Neural cell (in vitro differentiated cells): ENCODE measurements around the gene FGFBP2. TPM values are rescaled to one million over a fixed set of nuclear protein-coding genes. Genes with fewer than 3 reads are reported as not detected.

Experiments used
- H2AFZ ChIP-seq: fragments of 200-600, 300-800 bp; sonication (generic), shearing (Covaris generic); 2 replicates; pipeline ENCODE4 v1.6.0; 2014; ENCODE audit warnings: low read depth, mild to moderate bottlenecking, antibody characterized with exemption, low read length, moderate library complexity
- H3F3A ChIP-seq: fragments of 200-600 bp; shearing (Covaris generic); 2 replicates; pipeline ENCODE4 v1.6.1; 2016; ENCODE audit warnings: mild to moderate bottlenecking, moderate library complexity, mixed read lengths, antibody characterized with exemption, low read length; ENCODE audit not compliant: insufficient read depth, poor library complexity, severe bottlenecking
- H3K27ac ChIP-seq: fragments of 200-600, 300-800 bp; sonication (generic), shearing (Covaris generic); 2 replicates; pipeline ENCODE4 v1.5.1; 2014; ENCODE audit warnings: mild to moderate bottlenecking, low read length, moderate library complexity
- H3K27me3 ChIP-seq: fragments of 300-800, 200-600 bp; sonication (generic), shearing (Covaris generic); 2 replicates; pipeline ENCODE4 v1.6.0; 2014; ENCODE audit warnings: mild to moderate bottlenecking, low read depth, low read length, moderate library complexity; ENCODE audit not compliant: insufficient read depth
- H3K36me3 ChIP-seq: fragments of 300-800, 200-600 bp; sonication (generic), shearing (Covaris generic); 2 replicates; pipeline ENCODE4 v1.5.1; 2014; ENCODE audit warnings: mild to moderate bottlenecking, antibody characterized with exemption, low read length, moderate library complexity; ENCODE audit not compliant: insufficient read depth
- H3K4me2 ChIP-seq: fragments of 300-800, 200-600 bp; sonication (generic), shearing (Covaris generic); 2 replicates; pipeline ENCODE4 v1.6.0; 2014; ENCODE audit warnings: mild to moderate bottlenecking, low read length
- H3K4me3 ChIP-seq: fragments of 300-800, 200-600 bp; sonication (generic), shearing (Covaris generic); 2 replicates; pipeline ENCODE4 v1.5.1; 2014; ENCODE audit warnings: mild to moderate bottlenecking, low read length, moderate library complexity
- H3K79me2 ChIP-seq: fragments of 200-600 bp; shearing (Covaris generic); replicated peaks from 2 replicates; pipeline ENCODE4 v1.6.0; 2014; ENCODE audit warnings: mild to moderate bottlenecking, low read length, moderate library complexity; ENCODE audit not compliant: insufficient read depth
- H3K9ac ChIP-seq: fragments of 300-800, 200-600 bp; sonication (generic), shearing (Covaris generic); 2 replicates; pipeline ENCODE4 v1.6.1; 2016; ENCODE audit warnings: mild to moderate bottlenecking, low read length, mixed read lengths
- H3K9me2 ChIP-seq: fragments of 200-600 bp; shearing (Covaris generic); 2 replicates; pipeline ENCODE4 v1.6.1; 2016; ENCODE audit warnings: mild to moderate bottlenecking, low read length, mixed read lengths; ENCODE audit not compliant: insufficient read depth
- H3K9me3 ChIP-seq: fragments of 200-600, 300-800 bp; sonication (generic), shearing (Covaris generic); 2 replicates; pipeline ENCODE4 v1.6.1; 2016; ENCODE audit warnings: mild to moderate bottlenecking, mixed run types, low read length, moderate library complexity, mixed read lengths
- H4K20me1 ChIP-seq: fragments of 200-600 bp; shearing (Covaris generic); 2 replicates; pipeline ENCODE4 v1.6.1; 2016; ENCODE audit warnings: mild to moderate bottlenecking, mixed run types; ENCODE audit not compliant: insufficient read depth
- EP300 ChIP-seq: fragments of 450-650 bp; conservative IDR thresholded peaks from 2 replicates; pipeline ENCODE4 v1.6.1; 2014; ENCODE audit warnings: antibody characterized with exemption, mild to moderate bottlenecking, moderate library complexity; ENCODE audit not compliant: poor library complexity, severe bottlenecking
- EZH2 ChIP-seq: fragments of 200-600, 300-800 bp; shearing (Covaris generic), sonication (generic); IDR thresholded peaks from 2 replicates; pipeline ENCODE4 v1.6.1; 2014; ENCODE audit warnings: antibody characterized with exemption, low read length, borderline replicate concordance, mild to moderate bottlenecking; ENCODE audit not compliant: insufficient read depth, poor library complexity, severe bottlenecking
- RAD21 ChIP-seq: fragments of 450-650 bp; conservative IDR thresholded peaks from 2 replicates; pipeline ENCODE4 v1.6.1; 2014; ENCODE audit warnings: antibody characterized with exemption, mild to moderate bottlenecking, moderate library complexity
- SMC3 ChIP-seq: fragments of 450-650 bp; conservative IDR thresholded peaks from 2 replicates; pipeline ENCODE4 v1.6.1; 2014; ENCODE audit warnings: antibody characterized with exemption, mild to moderate bottlenecking, moderate library complexity; ENCODE audit not compliant: poor library complexity
- polyA plus RNA-seq: library from polyadenylated mRNA; depleted of rRNA; stranded (reverse); fragments of >200 nt; gene quantifications from 2 replicates; pipeline ENCODE4 v1.2.3, GENCODE V29; 2014
- TF ChIP-seq, protein P1 (sequence below): fragments of 450-650 bp; IDR thresholded peaks from 2 replicates; pipeline ENCODE4 v1.5.1; 2014; ENCODE audit warnings: antibody characterized with exemption, mild to moderate bottlenecking, moderate library complexity; ENCODE audit not compliant: poor library complexity, severe bottlenecking
- TF ChIP-seq, protein P2 (sequence below): IDR thresholded peaks from 2 replicates; pipeline ENCODE4 v1.6.1; 2012; ENCODE audit warnings: borderline replicate concordance

The FGFBP2 gene
- polyA plus RNA-seq, 1 donor from 2014 or later = not detected

DNA sequence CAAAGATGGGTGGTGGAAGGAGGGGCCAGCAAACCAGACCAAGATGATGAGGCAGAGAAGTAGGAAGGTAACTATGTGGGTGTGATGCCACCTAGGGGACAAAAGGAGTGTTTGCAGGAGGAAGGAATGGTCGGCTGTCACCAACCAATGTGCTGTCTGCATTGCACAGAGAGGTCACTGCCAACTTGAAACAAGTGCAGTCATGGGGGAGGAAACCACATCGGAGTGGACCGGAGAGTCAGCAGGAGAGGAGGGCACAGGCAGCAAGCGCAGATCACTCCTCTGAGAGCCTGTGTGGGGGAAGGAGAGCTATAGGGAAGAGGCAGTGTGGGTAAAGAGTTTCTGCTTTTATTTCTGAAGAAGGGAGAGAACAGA, 38.5 kb upstream of the FGFBP2 start:
- no peak overlapping the region for H2AFZ ChIP-seq
- H3K4me2 ChIP-seq = no peak overlapping the region
- H3K79me2 ChIP-seq = no peaks in the 10 kb centered on the region
- peak; percentile 96 for TF ChIP-seq RAD21
- TF ChIP-seq SMC3 = peak; percentile 95
- TF ChIP-seq, protein P1, sequence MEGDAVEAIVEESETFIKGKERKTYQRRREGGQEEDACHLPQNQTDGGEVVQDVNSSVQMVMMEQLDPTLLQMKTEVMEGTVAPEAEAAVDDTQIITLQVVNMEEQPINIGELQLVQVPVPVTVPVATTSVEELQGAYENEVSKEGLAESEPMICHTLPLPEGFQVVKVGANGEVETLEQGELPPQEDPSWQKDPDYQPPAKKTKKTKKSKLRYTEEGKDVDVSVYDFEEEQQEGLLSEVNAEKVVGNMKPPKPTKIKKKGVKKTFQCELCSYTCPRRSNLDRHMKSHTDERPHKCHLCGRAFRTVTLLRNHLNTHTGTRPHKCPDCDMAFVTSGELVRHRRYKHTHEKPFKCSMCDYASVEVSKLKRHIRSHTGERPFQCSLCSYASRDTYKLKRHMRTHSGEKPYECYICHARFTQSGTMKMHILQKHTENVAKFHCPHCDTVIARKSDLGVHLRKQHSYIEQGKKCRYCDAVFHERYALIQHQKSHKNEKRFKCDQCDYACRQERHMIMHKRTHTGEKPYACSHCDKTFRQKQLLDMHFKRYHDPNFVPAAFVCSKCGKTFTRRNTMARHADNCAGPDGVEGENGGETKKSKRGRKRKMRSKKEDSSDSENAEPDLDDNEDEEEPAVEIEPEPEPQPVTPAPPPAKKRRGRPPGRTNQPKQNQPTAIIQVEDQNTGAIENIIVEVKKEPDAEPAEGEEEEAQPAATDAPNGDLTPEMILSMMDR = peak; percentile 96
- TF ChIP-seq, protein P2, sequence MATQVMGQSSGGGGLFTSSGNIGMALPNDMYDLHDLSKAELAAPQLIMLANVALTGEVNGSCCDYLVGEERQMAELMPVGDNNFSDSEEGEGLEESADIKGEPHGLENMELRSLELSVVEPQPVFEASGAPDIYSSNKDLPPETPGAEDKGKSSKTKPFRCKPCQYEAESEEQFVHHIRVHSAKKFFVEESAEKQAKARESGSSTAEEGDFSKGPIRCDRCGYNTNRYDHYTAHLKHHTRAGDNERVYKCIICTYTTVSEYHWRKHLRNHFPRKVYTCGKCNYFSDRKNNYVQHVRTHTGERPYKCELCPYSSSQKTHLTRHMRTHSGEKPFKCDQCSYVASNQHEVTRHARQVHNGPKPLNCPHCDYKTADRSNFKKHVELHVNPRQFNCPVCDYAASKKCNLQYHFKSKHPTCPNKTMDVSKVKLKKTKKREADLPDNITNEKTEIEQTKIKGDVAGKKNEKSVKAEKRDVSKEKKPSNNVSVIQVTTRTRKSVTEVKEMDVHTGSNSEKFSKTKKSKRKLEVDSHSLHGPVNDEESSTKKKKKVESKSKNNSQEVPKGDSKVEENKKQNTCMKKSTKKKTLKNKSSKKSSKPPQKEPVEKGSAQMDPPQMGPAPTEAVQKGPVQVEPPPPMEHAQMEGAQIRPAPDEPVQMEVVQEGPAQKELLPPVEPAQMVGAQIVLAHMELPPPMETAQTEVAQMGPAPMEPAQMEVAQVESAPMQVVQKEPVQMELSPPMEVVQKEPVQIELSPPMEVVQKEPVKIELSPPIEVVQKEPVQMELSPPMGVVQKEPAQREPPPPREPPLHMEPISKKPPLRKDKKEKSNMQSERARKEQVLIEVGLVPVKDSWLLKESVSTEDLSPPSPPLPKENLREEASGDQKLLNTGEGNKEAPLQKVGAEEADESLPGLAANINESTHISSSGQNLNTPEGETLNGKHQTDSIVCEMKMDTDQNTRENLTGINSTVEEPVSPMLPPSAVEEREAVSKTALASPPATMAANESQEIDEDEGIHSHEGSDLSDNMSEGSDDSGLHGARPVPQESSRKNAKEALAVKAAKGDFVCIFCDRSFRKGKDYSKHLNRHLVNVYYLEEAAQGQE = no peak
- no peaks in the 10 kb centered on the region for H3F3A ChIP-seq
- no peak overlapping the region for H3K27ac ChIP-seq
- H4K20me1 ChIP-seq = no peaks in the 10 kb centered on the region
- H3K9ac ChIP-seq = no peak overlapping the region
- no peaks in the 10 kb centered on the region for H3K9me3 ChIP-seq
- no peaks in the 10 kb centered on the region for H3K36me3 ChIP-seq
- H3K9me2 ChIP-seq = no peaks in the 10 kb centered on the region
- no peak overlapping the region for H3K4me3 ChIP-seq
- no peaks in the 10 kb centered on the region for H3K27me3 ChIP-seq

DNA sequence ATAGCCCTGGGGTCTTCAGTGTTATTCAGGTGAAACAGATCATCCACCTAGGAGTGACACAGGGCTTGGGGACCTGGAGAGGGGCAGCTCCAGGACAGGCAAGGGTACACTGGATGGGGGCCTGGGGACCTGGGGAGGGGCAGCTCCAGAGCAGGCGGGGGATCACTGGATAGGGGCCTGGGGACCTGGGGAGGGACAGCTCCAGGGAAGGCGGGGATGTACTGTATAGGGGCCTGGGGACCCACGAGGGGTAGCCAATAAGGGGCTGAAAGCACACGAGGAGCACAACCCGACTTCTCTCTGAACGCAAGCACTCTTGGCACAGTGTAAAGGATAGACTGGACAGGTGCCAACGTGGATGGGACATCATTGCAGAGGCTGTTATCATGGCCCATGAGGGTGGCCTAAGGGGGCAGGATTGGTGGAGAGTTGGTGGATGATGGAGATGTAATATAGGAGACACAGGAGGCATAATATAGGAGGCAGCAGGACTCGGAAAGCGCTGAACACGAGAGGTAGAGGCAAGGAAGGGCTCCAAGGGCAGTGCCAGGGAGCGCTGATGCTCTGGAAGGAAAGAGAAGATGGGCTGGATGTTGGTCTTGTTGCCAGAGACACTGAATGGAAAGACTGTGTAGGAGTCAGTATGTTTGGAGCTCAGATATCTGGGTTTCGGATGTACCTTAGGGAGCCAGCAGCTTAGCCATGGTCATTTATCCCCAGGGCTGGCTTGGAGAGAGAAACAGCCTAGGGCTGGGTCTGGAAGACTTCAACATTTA, 37.9 kb upstream of the FGFBP2 start:
- H3K36me3 ChIP-seq = no peaks in the 10 kb centered on the region
- H3K9me2 ChIP-seq = no peaks in the 10 kb centered on the region
- H3K9ac ChIP-seq = no peak overlapping the region
- TF ChIP-seq EP300 (no peak), EZH2 (no peak)
- TF ChIP-seq, protein P2 = no peak
- H3F3A ChIP-seq = no peaks in the 10 kb centered on the region
- no peak overlapping the region for H2AFZ ChIP-seq
- H4K20me1 ChIP-seq = no peaks in the 10 kb centered on the region
- H3K9me3 ChIP-seq = no peaks in the 10 kb centered on the region
- no peak overlapping the region for H3K27ac ChIP-seq
- no peaks in the 10 kb centered on the region for H3K27me3 ChIP-seq
- no peak overlapping the region for H3K4me2 ChIP-seq
- no peak overlapping the region for H3K4me3 ChIP-seq
- H3K79me2 ChIP-seq = no peaks in the 10 kb centered on the region
